Measurements from ENCODE around the gene HEPACAM.

The HEPACAM gene

GRCh38 chr11:124887667-124888013 is 48.2 kb downstream of the HEPACAM start:
- in situ Hi-C loops (cut with HindIII; ENCODE audit: low sequenced_read_pairs), result no loop called here
- no peak for DNase-seq (ENCODE audit: low read depth)
- TF ChIP-seq, protein P1, sequence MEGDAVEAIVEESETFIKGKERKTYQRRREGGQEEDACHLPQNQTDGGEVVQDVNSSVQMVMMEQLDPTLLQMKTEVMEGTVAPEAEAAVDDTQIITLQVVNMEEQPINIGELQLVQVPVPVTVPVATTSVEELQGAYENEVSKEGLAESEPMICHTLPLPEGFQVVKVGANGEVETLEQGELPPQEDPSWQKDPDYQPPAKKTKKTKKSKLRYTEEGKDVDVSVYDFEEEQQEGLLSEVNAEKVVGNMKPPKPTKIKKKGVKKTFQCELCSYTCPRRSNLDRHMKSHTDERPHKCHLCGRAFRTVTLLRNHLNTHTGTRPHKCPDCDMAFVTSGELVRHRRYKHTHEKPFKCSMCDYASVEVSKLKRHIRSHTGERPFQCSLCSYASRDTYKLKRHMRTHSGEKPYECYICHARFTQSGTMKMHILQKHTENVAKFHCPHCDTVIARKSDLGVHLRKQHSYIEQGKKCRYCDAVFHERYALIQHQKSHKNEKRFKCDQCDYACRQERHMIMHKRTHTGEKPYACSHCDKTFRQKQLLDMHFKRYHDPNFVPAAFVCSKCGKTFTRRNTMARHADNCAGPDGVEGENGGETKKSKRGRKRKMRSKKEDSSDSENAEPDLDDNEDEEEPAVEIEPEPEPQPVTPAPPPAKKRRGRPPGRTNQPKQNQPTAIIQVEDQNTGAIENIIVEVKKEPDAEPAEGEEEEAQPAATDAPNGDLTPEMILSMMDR (IDR thresholded peaks at IDR 0.05; ENCODE audit: low read depth, low read length, missing control alignments), result no peak
- H3K4me3 ChIP-seq (ENCODE audit: low read depth, low read length), result no peak overlapping the region

DNA sequence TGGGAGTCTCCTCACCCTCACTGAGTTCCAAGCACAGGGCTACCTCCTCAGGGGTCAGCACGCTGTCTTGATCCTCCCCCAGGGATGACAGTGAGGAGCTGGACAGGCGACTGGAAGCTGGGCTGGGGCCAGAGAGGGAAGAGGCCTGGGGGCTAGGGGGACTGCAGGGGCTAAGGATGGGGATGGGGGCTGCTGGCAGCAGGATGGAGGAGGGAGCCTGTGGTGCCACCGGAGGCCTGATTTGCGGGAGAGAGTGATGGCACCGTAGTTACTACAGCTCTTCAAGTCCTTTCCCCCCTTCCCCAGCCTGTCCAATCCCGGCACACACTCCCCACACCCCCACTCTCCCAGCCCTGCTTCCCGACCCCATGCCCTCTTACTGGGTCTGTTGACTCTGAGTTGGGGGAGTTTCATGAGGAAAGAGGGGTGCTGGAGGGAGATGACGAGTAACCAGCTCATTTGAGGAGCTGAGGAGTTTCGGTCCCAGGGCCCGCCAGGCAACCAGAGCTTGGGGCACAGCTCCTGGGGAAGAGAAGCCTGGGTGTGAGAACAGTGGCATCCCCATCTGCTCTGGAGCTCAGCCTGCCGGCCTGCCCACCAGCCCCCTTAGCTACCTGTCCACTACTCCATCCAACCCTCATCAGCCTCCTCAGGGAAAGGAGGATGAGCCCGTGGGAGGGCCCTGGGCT is 48.7 kb downstream of the HEPACAM start:
- DNase-seq (ENCODE audit: low read depth), result no peak
- H3K4me3 ChIP-seq (ENCODE audit: low read depth, low read length), result no peak overlapping the region
- in situ Hi-C loops (cut with HindIII; ENCODE audit: low sequenced_read_pairs), result no loop called here
- TF ChIP-seq, protein P1 (IDR thresholded peaks at IDR 0.05; ENCODE audit: low read depth, low read length, missing control alignments), result no peak

DNA sequence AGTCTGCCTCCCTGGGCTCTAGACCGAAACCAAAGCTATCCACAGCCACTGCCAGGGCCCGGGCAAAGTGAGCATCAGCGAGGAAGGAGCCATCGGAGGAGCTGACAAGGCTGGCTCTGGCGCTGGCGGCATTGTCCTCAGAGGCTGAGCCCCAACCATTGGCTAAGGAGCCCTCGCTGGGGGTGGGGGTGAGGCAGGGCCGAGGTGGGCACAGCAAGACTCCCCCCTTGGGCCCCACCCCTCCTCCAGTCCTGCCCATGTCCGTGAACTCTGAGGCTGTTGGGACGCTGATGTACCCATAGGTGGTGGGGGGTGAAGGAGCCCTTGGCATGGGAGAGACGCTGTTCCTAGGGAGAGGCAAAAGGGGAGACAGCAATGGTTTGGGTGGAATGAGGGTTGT is 49.4 kb downstream of the HEPACAM start:
- in situ Hi-C loops (cut with HindIII; ENCODE audit: low sequenced_read_pairs), result no loop called here
- TF ChIP-seq, protein P1 (IDR thresholded peaks at IDR 0.05; ENCODE audit: low read depth, low read length, missing control alignments), result no peak

DNA sequence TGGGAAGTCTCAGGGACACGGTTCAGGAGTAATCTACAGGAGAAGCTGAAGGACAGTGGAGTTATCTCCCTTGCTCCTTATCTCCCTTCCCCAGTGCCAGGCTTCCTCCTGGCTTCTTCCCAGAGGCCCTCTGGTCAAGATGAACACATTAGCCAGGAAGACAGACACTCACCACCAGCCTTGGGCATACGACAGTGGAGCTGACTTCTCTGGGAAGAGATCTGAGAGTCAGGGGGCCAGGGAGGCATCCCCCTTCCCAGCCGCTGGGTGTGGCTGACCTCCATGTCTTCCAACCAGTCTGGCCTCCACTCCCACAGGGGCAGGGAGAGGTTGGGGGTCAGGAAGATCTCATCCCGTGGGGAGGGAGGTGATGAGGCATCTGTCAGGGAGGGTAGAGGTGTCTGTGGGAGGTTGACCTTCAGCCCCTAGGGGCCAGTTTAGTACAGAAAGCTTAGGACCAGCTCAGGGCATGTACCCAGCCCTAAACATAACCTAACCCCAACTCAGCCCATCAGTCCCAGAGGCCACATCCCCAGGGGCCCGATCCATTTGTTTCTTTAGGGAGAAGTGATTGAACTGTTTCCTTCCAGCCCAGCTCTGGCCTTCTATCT is 50.9 kb downstream of the HEPACAM start:
- DNase-seq (ENCODE audit: low read depth), result no peak
- in situ Hi-C loops (cut with HindIII; ENCODE audit: low sequenced_read_pairs), result no loop called here
- no peak overlapping the region for H3K4me3 ChIP-seq (ENCODE audit: low read depth, low read length)
- TF ChIP-seq, protein P1 (IDR thresholded peaks at IDR 0.05; ENCODE audit: low read depth, low read length, missing control alignments), result no peak

More for the DNA sequence above, 49.4 kb downstream of the HEPACAM start:
- no peak for DNase-seq (ENCODE audit: low read depth)
- no peak overlapping the region for H3K4me3 ChIP-seq (ENCODE audit: low read depth, low read length)

DNA sequence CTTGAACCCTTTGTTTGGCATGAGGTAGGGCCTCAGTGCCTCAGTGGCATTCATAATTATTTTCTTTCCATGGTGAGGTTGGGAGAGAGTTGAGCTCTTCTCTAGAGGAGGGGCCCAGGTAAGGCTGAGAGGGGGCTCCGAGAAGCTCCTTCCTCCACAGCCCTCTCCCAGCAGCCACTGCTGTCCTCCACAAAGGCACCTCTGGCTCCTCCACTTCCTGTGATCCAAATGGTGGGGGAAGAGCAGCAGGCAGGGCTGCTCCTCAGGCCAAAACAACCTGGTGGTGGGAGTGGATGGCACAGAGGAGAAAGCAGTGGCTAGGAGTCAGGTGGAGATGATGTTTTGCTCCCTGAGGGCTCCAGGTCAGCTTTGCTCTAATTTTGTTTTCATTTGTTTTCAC is 51.5 kb downstream of the HEPACAM start:
- no peak overlapping the region for H3K4me3 ChIP-seq (ENCODE audit: low read depth, low read length)
- in situ Hi-C loops (cut with HindIII; ENCODE audit: low sequenced_read_pairs), result no loop called here
- DNase-seq (ENCODE audit: low read depth), result no peak
- TF ChIP-seq, protein P1 (IDR thresholded peaks at IDR 0.05; ENCODE audit: low read depth, low read length, missing control alignments), result no peak

GRCh38 chr11:124882339-124883071 is 53.3 kb downstream of the HEPACAM start:
- no peak for DNase-seq (ENCODE audit: low read depth)
- TF ChIP-seq, protein P1 (IDR thresholded peaks at IDR 0.05; ENCODE audit: low read depth, low read length, missing control alignments), result no peak
- in situ Hi-C loops (cut with HindIII; ENCODE audit: low sequenced_read_pairs), result no loop called here
- no peak overlapping the region for H3K4me3 ChIP-seq (ENCODE audit: low read depth, low read length)

Data from astrocyte of the cerebellum (primary cell).